ENCODE results near the gene CDKL1. TPM values are rescaled to one million over a fixed set of nuclear protein-coding genes. Genes with fewer than 3 reads are reported as not detected.
"Not testable (repeated sequence)": the region's sequence is repeated elsewhere in the genome, so short reads cannot be mapped to it uniquely, and the experiment has no call there.

Gene CDKL1
- total RNA-seq, 1 donor from 2014 or later, result 5.4 TPM

GRCh38 chr14:50363714-50364111 lies 33.0 kb downstream of the CDKL1 start:
- H3K4me1 Mint-ChIP-seq (ENCODE audit: low read depth, unreplicated experiment), result peaks cover 10% of the 10 kb centered on the region
- H3K36me3 ChIP-seq (ENCODE audit: insufficient read depth, low read length), result no peaks in the 10 kb centered on the region
- H2AFZ ChIP-seq (ENCODE audit: low read depth, low read length), result peak overlapping the region; percentile 23
- no peaks in the 10 kb centered on the region for H4K20me1 ChIP-seq (ENCODE audit: insufficient read depth, low read length)
- no peak overlapping the region for H3K27ac ChIP-seq (ENCODE audit: low read depth, low read length)
- no peak overlapping the region for H3K9ac ChIP-seq (ENCODE audit: low read length)
- FAIRE-seq, result no peak
- no peaks in the 10 kb centered on the region for H3K27me3 Mint-ChIP-seq (ENCODE audit: low read depth, unreplicated experiment)
- H3K9me3 ChIP-seq (ENCODE audit: insufficient read depth, low read depth, low read length), result no peaks in the 10 kb centered on the region
- H3K27ac Mint-ChIP-seq (ENCODE audit: unreplicated experiment), result peak overlapping the region; percentile 21
- peaks cover 7% of the 10 kb centered on the region for H3K36me3 Mint-ChIP-seq (ENCODE audit: low read depth, unreplicated experiment)
- no peaks in the 10 kb centered on the region for H3K9me3 Mint-ChIP-seq (ENCODE audit: unreplicated experiment)
- H3K4me1 ChIP-seq (ENCODE audit: insufficient read depth, low read length), result no peaks in the 10 kb centered on the region
- peak overlapping the region; percentile 60 for H3K4me2 ChIP-seq (ENCODE audit: low read length)
- no peak for DNase-seq (ENCODE audit: low read depth)
- no peak overlapping the region for H3K4me3 Mint-ChIP-seq (ENCODE audit: unreplicated experiment)
- H3K27me3 ChIP-seq (ENCODE audit: insufficient read depth, low read length), result no peaks in the 10 kb centered on the region
- no peak overlapping the region for H3K4me3 ChIP-seq (ENCODE audit: insufficient read depth, low read depth, low read length)
- TF ChIP-seq EZH2 (IDR thresholded peaks at IDR 0.05; ENCODE audit: insufficient read depth, low read length) (no peak), CTCF (IDR thresholded peaks at IDR 0.05; ENCODE audit: insufficient read depth, low read depth, low read length) (no peak)
- H3K79me2 ChIP-seq (ENCODE audit: insufficient read depth, low read length), result no peaks in the 10 kb centered on the region

GRCh38 chr14:50362764-50363713 lies 33.6 kb downstream of the CDKL1 start:
- H2AFZ ChIP-seq (ENCODE audit: low read depth, low read length), result peak overlapping the region; percentile 23
- peaks cover 10% of the 10 kb centered on the region for H3K4me1 Mint-ChIP-seq (ENCODE audit: low read depth, unreplicated experiment)
- H3K27ac ChIP-seq (ENCODE audit: low read depth, low read length), result no peak overlapping the region
- no peaks in the 10 kb centered on the region for H3K9me3 ChIP-seq (ENCODE audit: insufficient read depth, low read depth, low read length)
- peak overlapping the region; percentile 37 for H3K27ac Mint-ChIP-seq (ENCODE audit: unreplicated experiment)
- DNase-seq (ENCODE audit: low read depth), result no peak
- H3K4me2 ChIP-seq (ENCODE audit: low read length), result peak overlapping the region; percentile 60
- H3K4me3 Mint-ChIP-seq (ENCODE audit: unreplicated experiment), result no peak overlapping the region
- no peaks in the 10 kb centered on the region for H3K27me3 ChIP-seq (ENCODE audit: insufficient read depth, low read length)
- no peaks in the 10 kb centered on the region for H3K79me2 ChIP-seq (ENCODE audit: insufficient read depth, low read length)
- no peaks in the 10 kb centered on the region for H3K9me3 Mint-ChIP-seq (ENCODE audit: unreplicated experiment)
- H3K9ac ChIP-seq (ENCODE audit: low read length), result no peak overlapping the region
- H3K36me3 Mint-ChIP-seq (ENCODE audit: low read depth, unreplicated experiment), result peaks cover 7% of the 10 kb centered on the region
- no peak overlapping the region for H3K4me3 ChIP-seq (ENCODE audit: insufficient read depth, low read depth, low read length)
- no peaks in the 10 kb centered on the region for H3K4me1 ChIP-seq (ENCODE audit: insufficient read depth, low read length)
- H4K20me1 ChIP-seq (ENCODE audit: insufficient read depth, low read length), result no peaks in the 10 kb centered on the region
- H3K27me3 Mint-ChIP-seq (ENCODE audit: low read depth, unreplicated experiment), result no peaks in the 10 kb centered on the region
- no peak for FAIRE-seq
- TF ChIP-seq EZH2 (IDR thresholded peaks at IDR 0.05; ENCODE audit: insufficient read depth, low read length) (no peak), CTCF (IDR thresholded peaks at IDR 0.05; ENCODE audit: insufficient read depth, low read depth, low read length) (no peak)
- no peaks in the 10 kb centered on the region for H3K36me3 ChIP-seq (ENCODE audit: insufficient read depth, low read length)

- FAIRE-seq; H3K9ac ChIP-seq (ENCODE audit: low read length); H3K27me3 Mint-ChIP-seq (ENCODE audit: low read depth, unreplicated experiment): not testable (repeated sequence)
Observed at GRCh38 chr14:50361473-50362403, 34.9 kb downstream of the CDKL1 start.

More at GRCh38 chr14:50361473-50362403, 34.9 kb downstream of the CDKL1 start:
- Mint-ChIP-seq H3K36me3 (ENCODE audit: low read depth, unreplicated experiment) (peaks cover 11% of the 10 kb centered on the region), H3K4me1 (ENCODE audit: low read depth, unreplicated experiment) (peaks cover 11% of the 10 kb centered on the region)
- DNase-seq (ENCODE audit: low read depth); H4K20me1 ChIP-seq (ENCODE audit: insufficient read depth, low read length); H3K4me3 Mint-ChIP-seq (ENCODE audit: unreplicated experiment); H3K27me3 ChIP-seq (ENCODE audit: insufficient read depth, low read length); H3K9me3 Mint-ChIP-seq (ENCODE audit: unreplicated experiment); H3K4me3 ChIP-seq (ENCODE audit: insufficient read depth, low read depth, low read length); H2AFZ ChIP-seq (ENCODE audit: low read depth, low read length); H3K4me1 ChIP-seq (ENCODE audit: insufficient read depth, low read length); H3K27ac Mint-ChIP-seq (ENCODE audit: unreplicated experiment); H3K27ac ChIP-seq (ENCODE audit: low read depth, low read length); H3K9me3 ChIP-seq (ENCODE audit: insufficient read depth, low read depth, low read length); H3K79me2 ChIP-seq (ENCODE audit: insufficient read depth, low read length); H3K36me3 ChIP-seq (ENCODE audit: insufficient read depth, low read length); H3K4me2 ChIP-seq (ENCODE audit: low read length): not testable (repeated sequence)

Data from astrocyte (in vitro differentiated cells and primary cell).